ENCODE results near the gene MALRD1. TPM values are rescaled to one million over a fixed set of nuclear protein-coding genes. Genes with fewer than 3 reads are reported as not detected.
A peak's percentile ranks its signal among the peaks of the same experiment; 100 is the strongest.
"Not testable (repeated sequence)": the region's sequence is repeated elsewhere in the genome, so short reads cannot be mapped to it uniquely, and the experiment has no call there.

The MALRD1 gene
- total RNA-seq, 1 donor from 2014 or later = not detected

DNA sequence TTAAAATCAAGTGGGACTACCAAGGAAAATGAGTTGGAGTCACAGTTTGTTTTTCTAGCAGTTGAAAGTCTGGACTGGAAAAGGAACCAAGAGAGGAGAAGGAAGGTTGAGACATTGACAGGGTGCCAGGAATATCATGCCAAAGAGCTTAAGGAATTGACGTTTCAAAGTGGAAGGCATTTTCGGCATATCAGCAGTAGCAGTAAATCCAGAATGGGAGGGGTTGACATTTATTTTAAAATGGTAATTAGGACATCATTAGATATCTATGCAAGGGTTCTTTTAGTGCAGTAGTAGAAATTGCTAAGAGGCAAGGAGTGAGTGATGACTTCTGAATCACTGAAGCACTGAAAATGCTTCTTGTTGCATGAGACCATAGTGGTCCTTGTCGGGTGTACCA lies 431.8 kb downstream of the MALRD1 start:
- no peak for DNase-seq (ENCODE audit: low spot score)
- no peak for ATAC-seq

DNA sequence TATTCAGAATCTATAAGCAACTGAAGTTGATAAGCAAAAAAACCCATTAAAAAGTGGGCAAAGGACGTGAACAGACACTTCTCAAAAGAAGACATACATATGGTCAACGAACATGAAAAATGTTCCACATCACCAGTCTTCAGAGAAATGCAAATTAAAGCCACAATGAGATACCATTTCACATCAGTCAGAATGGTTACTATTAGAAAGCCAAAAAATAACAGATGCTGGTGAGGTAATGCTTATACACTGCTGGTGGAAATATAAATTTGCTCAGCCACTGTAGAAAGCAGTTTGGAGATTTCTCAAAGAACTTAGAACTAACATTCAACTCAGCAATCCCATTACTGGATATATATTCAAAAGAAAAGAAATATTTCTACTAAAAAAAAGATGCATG lies 434.8 kb downstream of the MALRD1 start:
- no peak for ATAC-seq
- no peak for DNase-seq (ENCODE audit: low spot score)

DNA sequence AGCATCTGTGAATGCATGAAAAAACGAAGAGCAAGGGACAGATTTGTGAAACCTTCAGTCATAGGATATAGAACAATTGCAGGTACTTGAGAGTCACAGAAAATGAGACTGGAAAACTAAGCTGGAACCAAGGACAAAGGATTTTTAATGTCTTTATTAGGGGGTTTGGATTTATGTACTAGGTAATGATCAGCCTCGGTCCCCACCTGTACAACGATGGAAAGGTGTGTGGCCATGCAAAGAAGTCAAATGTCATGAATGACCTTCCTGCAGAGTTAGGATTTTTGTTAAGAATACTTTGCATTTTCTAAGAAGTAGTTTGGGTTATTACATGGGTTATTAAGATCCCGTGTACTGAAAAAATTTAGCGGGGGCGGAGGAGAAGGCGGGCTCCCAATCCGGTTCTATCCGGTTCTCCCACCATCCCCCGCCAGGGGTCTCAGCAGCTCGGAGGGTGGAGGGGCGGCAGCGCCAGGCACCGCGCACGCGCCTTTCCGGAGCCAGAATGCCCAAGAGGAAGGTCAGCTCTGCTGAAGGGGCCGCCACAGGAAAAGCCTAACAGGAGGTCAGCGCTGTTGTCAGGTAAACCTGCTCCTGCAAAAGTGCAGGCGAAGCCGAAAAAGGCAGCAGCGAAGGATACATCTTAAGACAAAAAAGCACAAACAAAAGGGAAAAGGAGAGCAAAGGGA lies 440.1 kb downstream of the MALRD1 start:
- ATAC-seq = peak; percentile 19
- DNase-seq (ENCODE audit: low spot score) = no peak

DNA sequence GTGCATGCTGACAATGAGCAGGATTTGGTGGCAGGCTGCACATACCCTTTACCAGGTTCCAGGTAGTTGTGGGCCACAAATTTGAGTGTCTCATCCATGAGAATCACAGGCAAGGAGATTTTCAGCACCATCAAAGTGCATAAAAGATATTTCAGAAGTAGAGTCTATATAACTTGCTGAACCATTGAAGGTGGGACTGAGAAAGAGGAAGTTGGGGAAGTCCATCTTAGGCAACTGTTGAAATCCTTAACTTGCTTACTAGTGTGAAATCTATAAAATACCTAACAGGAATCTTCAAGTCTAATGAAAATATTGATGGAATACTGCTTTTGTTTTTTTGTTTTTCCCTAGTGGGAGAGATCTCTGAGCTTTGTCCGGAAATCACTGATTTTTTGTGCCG lies 442.6 kb downstream of the MALRD1 start:
- no peak for ATAC-seq
- no peak for DNase-seq (ENCODE audit: low spot score)

DNA sequence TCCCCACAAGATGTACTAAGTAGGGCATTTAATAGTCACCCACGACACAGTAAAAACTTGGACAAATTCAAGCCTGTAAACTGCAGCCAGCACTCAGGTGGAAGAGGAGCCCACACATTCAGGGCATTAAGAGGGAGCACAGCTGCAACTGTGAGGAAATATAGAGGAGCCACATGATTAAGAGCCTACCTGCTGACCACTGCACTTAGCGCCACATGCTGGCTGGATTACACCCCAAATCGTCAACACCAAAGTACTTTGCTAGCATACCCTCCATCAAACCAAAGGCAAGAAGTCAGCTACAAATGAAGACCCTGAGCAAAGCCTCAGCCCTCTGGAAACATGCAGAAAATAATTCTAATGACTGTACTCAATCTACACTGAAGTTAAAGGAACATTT lies 445.3 kb downstream of the MALRD1 start:
- DNase-seq (ENCODE audit: low spot score) (no peak), ATAC-seq (no peak)

DNA sequence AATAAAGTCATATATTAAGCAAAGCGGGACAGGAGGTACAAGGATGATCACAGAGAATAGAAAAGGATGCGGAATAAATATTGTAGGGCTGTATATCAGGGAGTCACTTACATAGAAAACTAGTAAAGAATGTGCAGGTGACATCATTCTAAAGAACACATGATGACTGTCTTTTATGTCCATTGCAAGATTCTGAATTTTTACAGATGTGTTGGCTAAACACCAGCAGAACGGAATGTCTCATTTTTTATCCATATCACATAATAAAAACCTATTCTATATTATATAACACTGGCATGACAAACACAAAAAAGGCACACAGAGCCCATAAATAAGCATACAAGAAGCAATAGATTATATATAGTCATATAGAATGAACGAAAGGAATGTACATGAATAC lies 448.4 kb downstream of the MALRD1 start:
- ATAC-seq (no peak), DNase-seq (ENCODE audit: low spot score) (no peak)

DNA sequence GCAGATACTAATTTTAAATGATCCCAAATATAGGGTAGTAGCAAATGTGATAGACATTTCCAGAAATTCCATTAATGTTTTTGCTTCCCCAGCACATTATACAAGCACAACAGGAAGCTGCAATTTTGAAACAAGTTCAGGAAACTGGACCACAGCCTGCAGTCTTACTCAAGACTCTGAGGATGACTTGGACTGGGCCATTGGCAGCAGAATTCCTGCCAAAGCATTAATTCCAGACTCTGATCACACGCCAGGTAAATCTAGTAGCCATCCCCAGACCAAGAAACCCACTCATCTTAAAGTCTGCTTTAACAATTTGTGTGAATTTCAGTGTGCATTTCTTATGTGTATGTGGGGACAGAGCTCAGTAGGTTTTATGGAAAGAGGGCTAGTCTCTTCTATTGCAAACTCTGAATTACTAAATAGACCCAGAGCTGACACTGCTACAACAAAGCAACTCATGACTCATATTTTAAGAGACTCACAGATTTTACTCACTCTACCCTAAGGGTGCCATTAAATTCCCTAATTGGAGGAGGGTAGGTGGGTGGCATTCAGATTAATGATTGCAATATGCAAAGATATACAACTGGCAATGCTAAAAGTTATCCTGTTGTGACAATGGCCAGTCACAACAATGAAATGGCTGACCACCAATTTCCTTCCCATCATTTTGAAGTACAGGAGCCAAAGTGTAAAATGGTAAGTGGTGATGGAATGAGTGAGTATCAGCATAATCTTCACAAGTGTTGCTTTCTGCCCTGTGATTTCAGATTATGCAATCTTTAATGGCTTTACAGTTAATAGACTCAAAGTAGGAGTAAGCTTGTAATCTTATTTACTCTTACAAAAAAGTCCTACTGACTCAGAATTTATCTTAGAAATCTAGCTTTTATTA lies 450.0 kb downstream of the MALRD1 start:
- no peak for ATAC-seq
- DNase-seq (ENCODE audit: low spot score) = no peak

DNA sequence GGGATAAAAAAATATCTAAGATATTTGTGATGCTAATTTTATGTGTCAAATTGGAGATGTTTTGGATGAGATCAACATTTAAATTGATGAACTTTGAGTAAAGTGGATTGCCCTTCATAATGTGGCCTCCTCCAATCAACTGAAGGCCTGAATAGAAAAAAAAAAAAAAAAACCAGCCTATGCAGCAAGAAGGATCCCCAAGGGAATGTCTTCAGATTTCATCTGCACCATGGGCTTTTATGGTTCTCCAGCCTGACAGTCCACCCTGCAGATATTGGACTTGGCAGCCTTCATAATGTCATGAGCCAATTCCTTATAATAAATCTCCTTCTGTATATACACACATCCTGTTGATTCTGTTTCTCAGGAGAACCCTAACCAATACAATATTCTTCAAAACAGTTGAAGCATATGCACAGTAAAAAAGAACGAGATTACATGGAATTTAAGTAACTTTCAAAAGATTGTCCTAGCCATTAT lies 450.7 kb downstream of the MALRD1 start:
- ATAC-seq = no peak

DNA sequence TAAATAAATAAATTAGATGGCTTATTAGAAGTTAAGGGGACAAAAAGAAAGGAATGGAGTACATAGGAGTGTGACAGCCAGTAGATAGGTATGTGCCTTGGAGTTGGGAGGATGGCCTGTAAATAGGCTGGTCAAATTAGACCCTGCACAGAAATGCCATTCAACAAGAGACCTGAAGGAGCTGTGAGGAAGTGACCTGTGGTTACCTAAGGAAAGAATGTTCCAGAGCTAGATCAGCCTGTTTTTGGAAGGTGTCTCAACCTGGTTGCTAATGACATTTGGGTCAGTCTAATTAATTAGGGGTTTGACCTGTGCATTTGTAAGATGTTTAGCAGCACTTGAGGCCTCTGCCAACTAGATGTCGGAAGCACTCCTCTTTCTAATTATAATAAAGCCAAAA lies 452.4 kb downstream of the MALRD1 start:
- ATAC-seq = no peak
- DNase-seq (ENCODE audit: low spot score) = no peak

More for the DNA sequence above, 450.7 kb downstream of the MALRD1 start:
- DNase-seq (ENCODE audit: low spot score) = no peak

DNA sequence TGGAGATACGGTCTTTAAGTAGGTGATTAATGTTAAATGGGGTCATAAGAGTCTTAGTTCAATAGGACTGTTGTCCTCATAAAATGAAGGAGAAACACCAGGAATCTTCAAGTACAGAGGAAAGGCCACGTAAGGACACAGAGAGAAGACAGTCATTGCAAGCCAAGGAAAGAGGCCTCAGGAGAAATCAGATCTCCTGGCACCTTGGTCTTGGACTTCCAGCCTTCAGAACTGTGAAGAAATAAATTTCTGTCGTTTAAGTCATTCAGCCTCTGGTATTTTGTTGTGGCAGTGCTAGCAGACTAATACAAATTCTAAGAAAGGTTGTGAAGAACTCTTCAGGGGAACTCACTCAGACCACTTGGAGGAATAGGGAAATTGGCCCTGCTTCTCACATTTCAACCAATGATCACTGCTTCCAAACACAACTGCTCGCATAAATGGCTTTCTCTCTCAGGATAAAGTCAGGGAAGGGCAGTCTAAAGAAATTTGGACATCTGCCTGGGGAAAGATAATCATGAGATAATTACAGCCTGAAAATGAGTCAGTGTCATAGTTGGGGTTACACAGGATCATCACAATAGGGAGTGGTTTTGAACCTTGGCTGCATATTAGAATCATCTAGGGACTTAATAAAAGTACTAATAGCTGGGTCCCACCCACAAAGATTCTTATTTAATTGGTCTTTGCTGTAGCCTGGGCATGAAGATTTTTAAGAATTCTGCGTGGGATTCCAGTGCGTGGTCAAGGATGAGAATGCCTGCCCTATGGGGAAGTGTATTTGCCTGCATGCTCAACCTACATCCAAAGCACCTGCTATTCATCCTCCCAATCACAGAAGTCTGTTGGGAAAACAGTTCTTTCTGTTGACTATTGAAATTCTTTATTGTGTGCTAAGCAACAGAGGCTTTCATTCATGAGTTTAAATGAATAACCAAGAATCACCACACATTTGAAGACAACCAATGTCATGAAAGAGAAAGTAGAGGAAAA lies 457.0 kb downstream of the MALRD1 start:
- ATAC-seq = no peak
- DNase-seq (ENCODE audit: low spot score) = no peak

DNA sequence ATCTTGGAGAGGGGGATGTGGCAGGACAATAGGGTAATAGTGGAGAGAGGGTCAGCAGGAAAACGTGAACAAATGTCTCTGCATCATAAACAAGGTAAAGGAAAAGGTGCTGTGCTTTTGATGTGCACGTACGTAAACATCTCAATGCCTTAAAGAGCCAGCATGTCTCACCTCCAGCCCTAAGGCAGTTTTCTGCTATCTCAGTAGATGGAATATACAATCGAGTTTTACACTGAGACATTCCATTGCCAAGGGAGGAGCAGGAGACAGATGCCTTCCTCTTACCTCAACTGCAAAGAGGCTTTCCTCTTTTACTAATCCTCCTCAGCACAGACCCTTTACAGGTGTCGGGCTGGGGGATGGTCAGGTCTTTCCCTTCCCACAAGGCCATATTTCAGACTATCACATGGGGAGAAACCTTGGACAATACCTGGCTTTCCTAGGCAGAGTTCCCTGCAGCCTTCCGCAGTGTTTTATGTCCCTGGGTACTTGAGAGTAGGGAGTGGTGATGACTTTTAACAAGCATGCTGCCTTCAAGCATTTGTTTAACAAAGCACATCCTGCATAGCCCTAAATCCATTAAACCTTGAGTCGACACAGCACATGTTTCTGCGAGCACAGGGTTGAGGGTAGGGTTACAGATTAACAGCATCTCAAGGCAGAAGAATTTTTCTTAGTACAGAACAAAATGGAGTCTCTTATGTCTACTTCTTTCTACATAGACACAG lies 461.6 kb downstream of the MALRD1 start:
- not testable (repeated sequence) for DNase-seq (ENCODE audit: low spot score); ATAC-seq

DNA sequence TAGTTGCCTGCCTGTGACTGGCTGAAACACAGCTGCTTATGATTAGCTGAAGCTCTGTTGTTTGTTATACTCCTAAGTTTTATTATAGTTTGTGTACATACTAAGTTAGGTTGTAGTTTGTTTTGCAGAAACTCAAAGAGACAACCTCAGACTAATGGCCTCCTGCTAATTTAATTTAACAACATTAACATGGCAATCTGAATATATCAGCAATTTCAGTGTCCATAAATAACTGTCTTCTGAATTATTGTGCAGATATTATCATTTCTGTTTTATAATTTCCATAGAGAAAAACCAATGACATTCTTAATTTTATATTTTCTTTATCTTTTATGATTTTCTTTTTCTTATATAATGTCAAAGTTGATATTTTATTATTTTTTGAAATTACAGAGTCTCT lies 469.5 kb downstream of the MALRD1 start:
- no peak for ATAC-seq

DNA sequence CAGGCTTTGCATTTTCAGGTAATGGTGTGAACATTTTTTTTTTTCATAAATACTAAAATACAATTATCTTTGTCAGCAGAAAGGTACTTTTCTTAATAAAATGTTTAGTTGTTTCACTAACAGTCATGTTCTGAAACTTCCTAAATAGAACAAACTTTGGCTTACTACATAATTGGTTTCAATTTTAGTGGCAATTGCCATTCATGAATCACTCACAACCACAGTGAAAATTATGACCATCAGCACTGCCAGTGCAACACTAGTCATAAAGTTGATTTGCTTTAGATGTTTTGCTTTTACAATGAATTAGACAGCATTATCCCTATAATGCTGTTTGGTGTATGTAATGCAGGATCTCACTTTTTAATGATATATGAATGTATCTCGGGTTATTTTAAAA lies 470.0 kb downstream of the MALRD1 start:
- ATAC-seq (no peak), DNase-seq (ENCODE audit: low spot score) (no peak)

More for the DNA sequence above, 469.5 kb downstream of the MALRD1 start:
- DNase-seq (ENCODE audit: low spot score) = no peak

DNA sequence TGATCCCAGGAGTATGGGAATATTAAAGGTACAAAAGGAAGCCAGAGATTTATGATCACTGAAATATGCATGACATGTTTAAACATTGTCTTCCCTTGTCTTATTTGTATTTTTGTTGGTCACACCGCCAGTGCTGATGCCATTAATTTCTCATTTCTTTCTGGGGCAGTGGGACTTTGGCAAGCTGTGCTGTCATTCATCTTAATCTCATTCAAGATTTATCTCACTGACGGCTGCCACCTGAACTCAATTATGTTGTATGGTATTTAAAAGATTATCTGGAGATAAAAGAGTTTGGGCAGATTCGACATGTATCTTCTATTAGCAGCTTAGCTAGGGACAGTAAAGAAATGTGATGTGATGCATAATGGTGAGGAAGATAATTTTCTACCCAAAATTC lies 482.7 kb downstream of the MALRD1 start:
- no peak for ATAC-seq
- DNase-seq (ENCODE audit: low spot score) = no peak

DNA sequence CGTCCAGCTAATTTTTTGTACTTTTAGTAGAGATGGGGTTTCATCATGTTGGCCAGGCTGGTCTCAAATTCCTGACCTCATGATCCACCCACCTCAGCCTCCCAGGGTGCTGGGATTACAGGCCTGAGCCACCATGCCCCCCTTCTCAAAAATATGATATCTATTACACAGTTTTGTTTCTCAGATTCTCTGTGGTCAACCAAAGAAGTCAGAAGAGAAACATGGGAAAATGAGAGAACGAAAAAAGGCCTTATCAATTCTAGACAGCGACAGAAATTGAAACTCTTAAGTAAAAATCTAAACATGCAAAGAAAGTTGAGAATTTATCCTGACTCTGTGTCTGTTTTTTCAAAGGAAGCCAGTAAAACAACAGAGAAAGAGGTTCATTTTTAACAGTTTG lies 483.8 kb downstream of the MALRD1 start:
- ATAC-seq (no peak), DNase-seq (ENCODE audit: low spot score) (no peak)

DNA sequence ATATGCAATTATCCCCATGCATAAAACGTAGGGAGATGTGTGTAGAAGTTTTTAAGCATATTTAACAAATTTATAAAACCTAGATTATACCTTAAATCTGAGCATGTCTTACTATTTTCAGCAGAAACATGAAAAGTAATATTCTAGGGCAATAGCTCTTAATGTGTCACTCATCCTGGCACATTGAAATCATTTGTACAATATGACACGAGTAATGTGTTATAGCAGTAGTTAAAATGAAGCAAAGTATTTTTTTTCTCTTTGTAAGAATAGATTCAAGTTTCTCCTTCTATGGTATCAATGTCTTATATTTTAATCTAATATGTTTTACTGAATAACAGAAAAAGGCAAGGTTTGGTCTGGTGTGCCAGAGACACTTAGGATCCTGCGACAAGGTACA lies 492.7 kb downstream of the MALRD1 start:
- DNase-seq (ENCODE audit: low spot score) = no peak

DNA sequence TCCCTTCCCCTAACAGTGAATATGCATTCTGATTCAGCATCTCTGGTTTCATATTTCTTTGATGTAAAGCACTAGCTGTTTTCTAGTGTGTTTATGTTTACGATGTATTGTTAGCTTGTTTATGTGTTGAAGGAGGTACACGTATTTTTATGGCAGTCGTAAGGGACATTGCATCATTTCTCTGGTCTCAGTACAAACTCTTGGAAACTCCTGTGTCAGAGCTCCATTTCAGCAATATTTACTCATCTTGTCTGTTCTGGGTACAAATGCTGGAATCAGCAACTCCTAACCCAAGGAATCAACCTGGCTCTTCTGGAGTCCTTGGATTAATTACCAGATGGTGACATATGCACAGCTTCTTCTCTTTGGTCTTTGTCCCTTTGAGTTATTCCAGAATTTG lies 497.6 kb downstream of the MALRD1 start:
- ATAC-seq (no peak), DNase-seq (ENCODE audit: low spot score) (no peak)

More for the DNA sequence above, 492.7 kb downstream of the MALRD1 start:
- ATAC-seq = no peak

DNA sequence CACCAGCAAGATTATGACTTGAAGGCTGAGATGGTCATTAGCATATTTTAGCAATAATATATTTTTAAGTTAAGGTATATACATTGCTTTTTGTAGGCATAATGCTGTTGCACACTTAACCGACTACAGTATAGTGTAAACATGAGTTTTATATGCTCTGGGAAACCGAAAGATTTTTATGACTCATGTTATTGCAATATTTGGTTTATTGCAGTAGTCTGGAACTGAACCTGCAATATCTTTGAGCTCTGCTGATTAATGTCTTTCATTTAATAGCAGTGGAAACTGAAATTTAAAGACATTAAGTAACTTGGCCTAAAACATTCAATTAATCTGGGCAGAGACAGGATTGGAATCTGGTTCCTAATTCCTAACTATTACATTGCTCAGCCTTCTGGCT lies 500.9 kb downstream of the MALRD1 start:
- ATAC-seq (no peak), DNase-seq (ENCODE audit: low spot score) (no peak)

DNA sequence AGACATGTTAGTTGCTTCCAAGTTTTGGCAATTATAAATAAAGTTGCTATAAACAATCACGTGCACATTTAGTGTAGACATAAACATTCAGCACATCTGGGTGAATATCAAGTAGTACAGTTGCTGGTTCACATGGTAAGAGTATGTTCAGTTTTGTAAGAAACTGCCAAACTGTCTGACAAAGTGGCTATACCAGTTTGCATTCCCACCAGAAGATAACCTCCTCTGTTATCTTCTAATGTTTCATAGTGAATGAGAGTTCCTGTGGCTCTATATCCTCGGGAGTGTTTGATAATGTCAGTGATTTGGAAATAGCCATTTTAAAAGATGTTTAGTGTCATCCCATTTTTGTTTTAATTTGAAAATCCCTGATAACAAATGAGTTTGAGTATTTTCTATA lies 508.1 kb downstream of the MALRD1 start:
- ATAC-seq (no peak), DNase-seq (ENCODE audit: low spot score) (no peak)

DNA sequence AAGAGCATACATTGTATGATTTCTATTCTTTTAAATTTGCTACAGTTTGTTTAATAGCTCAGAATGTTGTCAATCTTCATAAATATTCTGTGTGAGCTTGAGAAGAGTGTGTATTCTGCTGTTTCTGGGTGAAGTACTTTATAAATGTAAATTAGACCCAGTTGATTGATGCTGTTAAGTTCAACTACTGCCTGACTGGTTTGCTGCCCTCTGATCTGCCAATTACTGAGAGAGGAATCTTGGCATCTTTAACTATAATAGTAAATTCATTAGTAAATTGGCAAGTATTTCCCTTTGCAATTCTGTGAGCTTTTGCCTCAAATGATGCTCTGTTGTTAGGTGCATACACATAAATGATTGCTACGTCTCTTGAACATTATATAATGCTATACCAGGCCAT lies 512.6 kb downstream of the MALRD1 start:
- no peak for DNase-seq (ENCODE audit: low spot score)
- no peak for ATAC-seq

All from left lobe of liver (tissue), 2 donors.